HCT116 (cell line): ENCODE data around the gene CNOT2. TPM values are rescaled to one million over a fixed set of nuclear protein-coding genes. Genes with fewer than 3 reads are reported as not detected.

ENCODE experiments used
- ATAC-seq: fragments of 200-7000 bp; cut with Tn5 transposase; 2 replicates; pipeline ENCODE4 v1.9.1; 2020; ENCODE audit warnings: mild to moderate bottlenecking, moderate library complexity
- BruUV-seq: library from RNA; stranded (reverse); fragments of 400-500 nt; replicated peaks from 2 replicates; lab custom pipeline; 2021; lab: Mats Ljungman, UMichigan
- CTCF ChIA-PET: fragments of 300-600 bp; sonication (Branson Sonifier 250); formaldehyde crosslinking; loops from one replicate; lab custom pipeline; 2021; ENCODE audit warnings: antibody characterized with exemption; lab: Charles Lee
- POLR2A ChIA-PET: fragments of 300-600, 350-600 bp; sonication (Branson Sonifier 250); formaldehyde crosslinking; loops from one replicate; lab custom pipeline; 2021; ENCODE audit warnings: antibody characterized with exemption; lab: Charles Lee
- RAD21 ChIA-PET, 2 experiments: fragments of 300-600 bp; sonication (Branson Sonifier 250); formaldehyde crosslinking; loops; one replicate each; lab custom pipeline; 2023; ENCODE audit warnings: low total read pairs in 2 of 2; ENCODE audit not compliant: uncharacterized antibody in 2 of 2, unreplicated experiment in 2 of 2, low non-redundant PET in 1 of 2; lab: Charles Lee
- DNase-seq: peaks from one replicate; pipeline ENCODE4 v3.0.0-alpha.2; 2010; ENCODE audit warnings: low read depth, low spot score
- H2AFZ ChIP-seq: fragments of 200-600 bp; shearing (Covaris generic), sonication (generic); 2 replicates; pipeline ENCODE4 v1.6.1; 2017; ENCODE audit warnings: low read depth, mixed run types, mixed read lengths, antibody characterized with exemption, low read length; ENCODE audit not compliant: poor library complexity, severe bottlenecking
- H3K27ac ChIP-seq: 2 replicates; pipeline ENCODE4 v1.5.1; 2012; ENCODE audit warnings: low read depth, low read length
- H3K27me3 ChIP-seq: fragments of 200-600 bp; sonication (generic); 2 replicates; pipeline ENCODE4 v1.6.1; 2016; ENCODE audit warnings: mixed run types, low read length, mixed read lengths; ENCODE audit not compliant: insufficient read depth
- H3K36me3 ChIP-seq, 2 experiments: fragments of 200-500 bp in 1 of 2; fragments of 200-600 bp in 1 of 2; sonication (Bioruptor generic) in 1 of 2; sonication (generic) in 1 of 2; 2 replicates each; pipeline versions ENCODE4 v1.5.1 to v1.6.1; 2014 to 2016; ENCODE audit warnings: low read length in 2 of 2, inconsistent platforms in 1 of 2, mixed read lengths in 1 of 2, mixed run types in 1 of 2; ENCODE audit not compliant: insufficient read depth in 2 of 2, control insufficient read depth in 1 of 2
- H3K4me1 ChIP-seq, 2 experiments: fragments of 200-600 bp in 1 of 2; sonication (generic) in 1 of 2; 2 replicates each; pipeline versions ENCODE4 v1.5.1 to v1.6.1; 2012 to 2017; ENCODE audit warnings: low read length in 2 of 2, inconsistent platforms in 1 of 2, mild to moderate bottlenecking in 1 of 2, mixed read lengths in 1 of 2, mixed run types in 1 of 2, moderate library complexity in 1 of 2; ENCODE audit not compliant: insufficient read depth in 2 of 2, control insufficient read depth in 1 of 2
- H3K4me2 ChIP-seq: fragments of 200-600 bp; sonication (generic); 2 replicates; pipeline ENCODE4 v1.6.1; 2017; ENCODE audit warnings: mixed run types, low read length, mixed read lengths
- H3K4me3 ChIP-seq, 2 experiments: fragments of 200-600 bp in 1 of 2; sonication (generic) in 1 of 2; replicated peaks in 1 of 2; 2 replicates each; pipeline ENCODE4 v1.5.1; 2011 to 2016; ENCODE audit warnings: low read length in 2 of 2, control low read depth in 1 of 2, low read depth in 1 of 2, mild to moderate bottlenecking in 1 of 2, mixed read lengths in 1 of 2, mixed run types in 1 of 2
- H3K79me2 ChIP-seq: fragments of 200-600 bp; sonication (generic); 2 replicates; pipeline ENCODE4 v1.6.1; 2017; ENCODE audit warnings: mild to moderate bottlenecking, mixed run types, low read length, moderate library complexity, mixed read lengths; ENCODE audit not compliant: insufficient read depth
- H3K9ac ChIP-seq: fragments of 200-600 bp; sonication (generic); 2 replicates; pipeline ENCODE4 v1.6.1; 2016; ENCODE audit warnings: low read length, mixed read lengths
- H3K9me2 ChIP-seq: fragments of 200-600 bp; sonication (generic), shearing (Covaris generic); 2 replicates; pipeline ENCODE4 v1.6.1; 2017; ENCODE audit warnings: mixed run types, mild to moderate bottlenecking, moderate library complexity; ENCODE audit not compliant: insufficient read depth
- H3K9me3 ChIP-seq, 2 experiments: fragments of 200-500 bp in 1 of 2; fragments of 200-600 bp in 1 of 2; sonication (Bioruptor generic) in 1 of 2; sonication (generic) in 1 of 2; 2 replicates each; pipeline ENCODE4 v1.6.1; 2014 to 2017; ENCODE audit warnings: low read length in 2 of 2, mixed read lengths in 2 of 2, inconsistent platforms in 1 of 2, low read depth in 1 of 2, mild to moderate bottlenecking in 1 of 2, mixed run types in 1 of 2, moderate library complexity in 1 of 2; ENCODE audit not compliant: control insufficient read depth in 1 of 2, insufficient read depth in 1 of 2
- H4K20me1 ChIP-seq: fragments of 200-600 bp; sonication (generic), shearing (Covaris generic); 2 replicates; pipeline ENCODE4 v1.6.1; 2017; ENCODE audit warnings: mixed run types, mild to moderate bottlenecking, moderate library complexity; ENCODE audit not compliant: insufficient read depth
- CBX3 ChIP-seq: IDR thresholded peaks from 2 replicates; pipeline ENCODE4 v1.6.1; 2012; ENCODE audit warnings: low read depth
- CEBPB ChIP-seq: IDR thresholded peaks from 2 replicates; pipeline ENCODE4 v1.6.1; 2012; ENCODE audit warnings: low read depth
- EGR1 ChIP-seq: IDR thresholded peaks from 2 replicates; pipeline ENCODE4 v1.6.1; 2012; ENCODE audit warnings: low read depth
- EZH2 ChIP-seq: fragments of 200-600 bp; sonication (generic); IDR thresholded peaks from 2 replicates; pipeline ENCODE4 v1.6.1; 2017; ENCODE audit warnings: antibody characterized with exemption, mixed run types
- FOSL1 ChIP-seq: IDR thresholded peaks from 2 replicates; pipeline ENCODE4 v1.6.1; 2012; ENCODE audit warnings: low read depth
- TCF7L2 ChIP-seq: IDR thresholded peaks from 2 replicates; pipeline ENCODE4 v1.7.0; 2011; ENCODE audit warnings: borderline replicate concordance, inconsistent platforms; ENCODE audit not compliant: insufficient read depth, insufficient read length; ENCODE audit errors: extremely low read depth
- ZNF274 ChIP-seq: fragments of 200-500 bp; sonication (Bioruptor generic); IDR thresholded peaks from 2 replicates; pipeline ENCODE4 v1.6.1; 2014; ENCODE audit warnings: mild to moderate bottlenecking, low read depth, low read length, inconsistent platforms
- intact Hi-C: fragments of 100-400 bp; cut with micrococcal nuclease; formaldehyde crosslinking; loops from 2 replicates; pipeline ENCODE4 v1.10.0; 2022
- total RNA-seq: library from RNA; stranded (reverse); gene quantifications from one replicate; pipeline ENCODE4 v1.2.1, GENCODE V29; 2021; ENCODE audit not compliant: unreplicated experiment
- TF ChIP-seq, protein P1 (sequence below), 3 experiments: fragments of 200-600 bp in 1 of 3; sonication (generic) in 1 of 3; IDR thresholded peaks in 2 of 3; conservative IDR thresholded peaks in 1 of 3; 2 replicates each; pipeline ENCODE4 v1.5.1; 2012 to 2017; ENCODE audit warnings: low read depth in 2 of 3, low read length in 2 of 3, antibody characterized with exemption in 1 of 3, borderline replicate concordance in 1 of 3, control low read depth in 1 of 3, mild to moderate bottlenecking in 1 of 3, mixed read lengths in 1 of 3, mixed run types in 1 of 3, moderate library complexity in 1 of 3; ENCODE audit not compliant: insufficient read depth in 1 of 3
- TF ChIP-seq, protein P2 (sequence below): IDR thresholded peaks from 2 replicates; pipeline ENCODE4 v1.6.1; 2012
- TF ChIP-seq, protein P3 (sequence below): IDR thresholded peaks from 2 replicates; pipeline ENCODE4 v1.6.1; 2012

CNOT2 gene
- total RNA-seq, 1 experiment from 2014 or later: 58.7 TPM

DNA sequence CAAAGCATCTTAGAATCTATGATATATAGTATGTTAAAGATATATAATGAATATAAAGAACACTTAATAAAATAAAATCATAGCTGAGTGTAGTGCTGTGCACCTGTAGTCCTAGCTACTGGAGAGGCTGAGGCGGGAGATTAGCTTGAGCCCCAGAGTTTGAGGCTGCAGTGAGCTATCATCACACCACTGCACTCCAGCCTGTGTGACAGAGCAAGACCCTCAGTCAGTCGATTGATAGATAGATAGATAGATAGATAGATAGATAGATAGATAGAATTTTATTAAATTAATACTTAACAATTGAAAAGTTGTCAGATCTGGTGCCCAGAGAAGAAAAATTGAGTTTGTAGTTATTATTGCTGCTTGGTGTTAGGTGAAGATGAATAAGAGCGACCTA is 40.0 kb downstream of the CNOT2 start:
- Histone ChIP-seq H3K4me2 (no peak overlapping the region), H3K36me3 (peaks cover 5% of the 10 kb centered on the region in 2 experiments; a peak in 2 of 4 replicates), H3K79me2 (peaks cover 69% of the 10 kb centered on the region), H3K9me2 (no peaks in the 10 kb centered on the region), H3K27ac (no peak overlapping the region), H3K9ac (no peak overlapping the region), H3K4me3 (no peak overlapping the region), H3K27me3 (no peaks in the 10 kb centered on the region), H4K20me1 (peaks cover 4% of the 10 kb centered on the region; the same call in 1 of the 2 replicates), H3K4me1 (no peaks in the 10 kb centered on the region), H2AFZ (no peak overlapping the region)
- intact Hi-C loops: no loop called here
- no TSS peak for BruUV-seq
- DNase-seq (no peak), ATAC-seq (no peak)
- POLR2A ChIA-PET: no interaction called here
- RAD21 ChIA-PET: no interaction called here
- no peak for TF ChIP-seq FOSL1
- no peak for TF ChIP-seq CBX3
- no peak for TF ChIP-seq EGR1
- TF ChIP-seq CEBPB: no peak
- TF ChIP-seq, protein P1, sequence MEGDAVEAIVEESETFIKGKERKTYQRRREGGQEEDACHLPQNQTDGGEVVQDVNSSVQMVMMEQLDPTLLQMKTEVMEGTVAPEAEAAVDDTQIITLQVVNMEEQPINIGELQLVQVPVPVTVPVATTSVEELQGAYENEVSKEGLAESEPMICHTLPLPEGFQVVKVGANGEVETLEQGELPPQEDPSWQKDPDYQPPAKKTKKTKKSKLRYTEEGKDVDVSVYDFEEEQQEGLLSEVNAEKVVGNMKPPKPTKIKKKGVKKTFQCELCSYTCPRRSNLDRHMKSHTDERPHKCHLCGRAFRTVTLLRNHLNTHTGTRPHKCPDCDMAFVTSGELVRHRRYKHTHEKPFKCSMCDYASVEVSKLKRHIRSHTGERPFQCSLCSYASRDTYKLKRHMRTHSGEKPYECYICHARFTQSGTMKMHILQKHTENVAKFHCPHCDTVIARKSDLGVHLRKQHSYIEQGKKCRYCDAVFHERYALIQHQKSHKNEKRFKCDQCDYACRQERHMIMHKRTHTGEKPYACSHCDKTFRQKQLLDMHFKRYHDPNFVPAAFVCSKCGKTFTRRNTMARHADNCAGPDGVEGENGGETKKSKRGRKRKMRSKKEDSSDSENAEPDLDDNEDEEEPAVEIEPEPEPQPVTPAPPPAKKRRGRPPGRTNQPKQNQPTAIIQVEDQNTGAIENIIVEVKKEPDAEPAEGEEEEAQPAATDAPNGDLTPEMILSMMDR (IDR thresholded peaks at IDR 0.05 in 2 of 3, conservative IDR thresholded peaks at IDR 0.05 in 1 of 3; ENCODE audit: borderline replicate concordance in 1 of 3, insufficient read depth in 1 of 3, low read depth in 2 of 3, low read length in 2 of 3): no peak
- no peak for TF ChIP-seq EZH2
- TF ChIP-seq TCF7L2: no peak
- TF ChIP-seq, protein P2, sequence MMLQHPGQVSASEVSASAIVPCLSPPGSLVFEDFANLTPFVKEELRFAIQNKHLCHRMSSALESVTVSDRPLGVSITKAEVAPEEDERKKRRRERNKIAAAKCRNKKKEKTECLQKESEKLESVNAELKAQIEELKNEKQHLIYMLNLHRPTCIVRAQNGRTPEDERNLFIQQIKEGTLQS: no peak
- TF ChIP-seq, protein P3, sequence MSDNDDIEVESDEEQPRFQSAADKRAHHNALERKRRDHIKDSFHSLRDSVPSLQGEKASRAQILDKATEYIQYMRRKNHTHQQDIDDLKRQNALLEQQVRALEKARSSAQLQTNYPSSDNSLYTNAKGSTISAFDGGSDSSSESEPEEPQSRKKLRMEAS: no peak
- no peak for TF ChIP-seq ZNF274
- TF ChIP-seq, all 23 proteins: peak for 0
- no peaks in the 10 kb centered on the region for H3K9me3 ChIP-seq
- CTCF ChIA-PET: no interaction called here
